Fibroblast of skin of left quadriceps (primary cell): ENCODE data around the gene BEST3.
"Not testable (repeated sequence)": the region's sequence is repeated elsewhere in the genome, so short reads cannot be mapped to it uniquely, and the experiment has no call there.

Source experiments
- DNase-seq, 2 experiments: peaks; one replicate each; pipeline ENCODE4 v3.0.0-alpha.2; 2013; ENCODE audit warnings: low read depth in 2 of 2

The BEST3 gene

GRCh38 chr12:69649529-69649928 lies 49.6 kb downstream of the BEST3 start:
- no peak for DNase-seq

DNA sequence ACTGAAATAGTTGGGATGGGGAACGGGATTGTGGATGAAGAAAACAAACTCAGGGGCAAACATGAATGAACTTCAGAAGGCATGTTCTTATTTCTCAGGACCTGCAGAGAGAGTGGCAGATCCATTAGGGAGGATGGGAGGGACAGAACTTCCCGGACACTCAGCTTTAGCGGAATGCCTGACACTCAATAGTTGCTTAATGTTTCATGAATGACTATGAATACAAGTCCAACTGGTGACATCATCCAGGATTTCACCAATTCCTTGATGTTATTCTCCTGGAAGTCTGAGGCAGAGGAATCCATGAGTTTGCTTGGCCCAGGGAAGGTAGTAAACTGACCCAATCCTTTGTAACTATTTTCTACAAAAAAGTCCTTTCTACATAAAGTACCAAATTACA lies 50.6 kb downstream of the BEST3 start:
- peak; percentile 77 to 78 for DNase-seq

GRCh38 chr12:69647178-69647577 lies 51.9 kb downstream of the BEST3 start:
- DNase-seq, result no peak

- DNase-seq, result no peak
Observed at GRCh38 chr12:69645031-69645430, 54.1 kb downstream of the BEST3 start.

GRCh38 chr12:69644511-69644910 lies 54.6 kb downstream of the BEST3 start:
- no peak for DNase-seq

- no peak for DNase-seq
Observed at GRCh38 chr12:69642531-69642930, 56.6 kb downstream of the BEST3 start.

DNA sequence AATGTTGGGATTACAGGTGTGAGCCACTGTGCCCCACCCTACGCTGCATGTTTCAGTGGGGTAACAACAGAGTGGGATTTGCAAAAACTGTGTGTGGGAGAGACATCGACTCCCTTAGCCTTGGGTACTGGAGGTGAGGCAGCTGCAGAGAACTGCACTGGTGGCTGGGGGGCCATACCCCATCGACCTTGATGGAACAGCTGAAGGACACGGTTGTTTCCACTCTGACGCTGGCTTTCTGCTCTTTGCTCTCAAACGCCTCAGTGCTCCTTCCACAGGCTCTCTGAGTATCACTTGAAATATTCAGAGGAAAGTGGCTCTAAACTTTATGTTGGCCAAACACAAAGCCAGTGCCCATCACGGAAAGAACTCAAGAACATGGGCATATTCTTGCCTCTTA lies 57.6 kb downstream of the BEST3 start:
- DNase-seq, result no peak

- DNase-seq, result peak; percentile 32 to 38
Observed at GRCh38 chr12:69639400-69640016, 59.6 kb downstream of the BEST3 start.

DNA sequence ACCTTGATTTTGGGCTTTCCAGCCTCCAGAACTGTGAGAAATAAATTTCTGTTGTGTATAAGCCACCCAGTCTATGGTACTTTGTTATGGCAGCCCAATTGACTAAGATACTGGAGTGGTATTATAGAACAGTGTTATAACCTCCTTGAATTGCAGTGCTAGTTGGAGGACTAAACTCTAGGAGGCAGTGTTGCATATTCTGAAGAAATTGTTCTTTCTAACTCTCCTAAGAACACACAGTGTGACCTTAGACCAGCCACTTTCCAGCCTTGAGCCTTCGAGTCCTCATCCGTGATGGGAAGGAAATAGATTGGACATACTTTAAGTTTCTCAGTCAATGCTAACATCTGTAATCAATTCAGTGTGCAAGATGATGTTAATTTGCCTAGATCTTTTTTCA lies 66.0 kb downstream of the BEST3 start:
- DNase-seq, result no peak

DNA sequence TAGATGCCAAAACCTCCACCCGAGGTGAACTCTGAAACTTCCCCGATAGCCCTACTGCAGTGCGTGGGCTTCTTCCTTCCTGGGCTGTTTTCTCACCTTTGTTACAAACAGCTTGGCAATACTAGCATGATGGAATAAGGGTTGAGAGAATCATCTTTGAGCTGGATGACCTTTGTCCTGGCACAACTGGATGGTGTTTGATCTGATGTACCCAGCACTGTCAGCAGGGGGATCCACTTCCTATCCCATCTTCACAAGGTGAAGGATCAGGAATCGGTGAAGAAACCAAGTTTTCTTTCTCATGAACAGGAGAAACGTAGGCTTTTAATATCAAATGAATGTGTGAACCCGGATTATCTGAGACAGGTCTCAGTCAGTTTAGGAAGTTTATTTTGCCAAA lies 68.9 kb downstream of the BEST3 start:
- no peak for DNase-seq

DNA sequence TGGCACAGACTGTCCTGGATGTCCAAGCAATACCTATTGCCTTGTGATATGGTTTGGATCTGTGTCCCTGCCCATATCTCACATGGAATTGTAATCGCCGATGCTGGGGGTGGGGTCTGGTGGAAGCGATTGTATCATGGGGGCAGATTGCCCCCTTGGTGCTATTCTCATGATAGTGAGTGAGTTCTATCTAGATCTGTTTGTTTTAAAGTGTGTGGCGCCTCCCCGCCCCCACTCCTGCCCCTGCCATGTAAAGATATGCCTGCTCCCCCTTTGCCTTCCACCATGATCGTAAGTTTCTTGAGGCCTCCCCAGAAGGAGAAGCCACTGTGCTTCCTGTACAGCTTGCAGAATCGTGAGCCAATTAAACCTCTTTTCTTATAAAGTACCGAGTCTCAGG lies 71.6 kb downstream of the BEST3 start:
- no peak for DNase-seq

GRCh38 chr12:69623970-69624369 lies 75.1 kb downstream of the BEST3 start:
- DNase-seq, result no peak

DNA sequence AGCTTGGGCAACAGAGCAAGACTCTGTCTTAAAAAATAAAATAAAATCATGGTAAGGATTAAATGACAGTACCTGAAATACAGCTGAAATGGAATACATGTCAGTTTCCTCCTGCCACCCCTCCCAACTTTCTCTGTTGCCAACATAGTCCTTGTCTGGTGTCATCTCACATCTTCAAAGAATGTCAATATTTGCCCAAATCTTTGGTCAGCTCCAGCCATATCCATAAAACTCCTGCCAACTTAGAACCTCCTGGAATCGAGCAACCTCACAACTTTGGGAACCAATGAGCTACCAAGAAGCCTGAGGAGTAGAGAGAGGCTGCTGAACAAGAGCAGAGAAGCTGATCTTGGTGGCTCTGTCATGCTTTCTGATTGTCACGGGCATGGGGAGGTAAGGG lies 77.6 kb downstream of the BEST3 start:
- no peak for DNase-seq

DNA sequence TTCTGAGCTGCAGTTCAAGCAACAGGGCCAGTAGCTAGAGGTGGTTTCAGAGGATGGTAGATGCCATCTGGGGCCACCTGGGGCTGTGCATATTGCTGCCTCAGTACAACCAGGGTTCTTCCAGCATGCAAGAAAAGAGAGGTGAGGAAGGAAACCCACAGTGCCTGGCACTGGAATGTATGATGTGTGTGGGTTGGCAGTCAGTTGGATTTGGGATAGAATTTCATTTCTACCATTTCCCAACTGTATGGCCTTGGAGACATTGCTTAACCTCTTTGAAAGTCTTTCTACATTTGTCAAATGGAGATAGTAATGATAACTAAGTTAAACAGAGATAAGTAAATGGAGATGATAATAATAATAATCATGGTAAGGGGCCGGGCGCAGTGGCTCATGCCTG lies 78.2 kb downstream of the BEST3 start:
- no peak for DNase-seq

- DNase-seq, result no peak
Observed at GRCh38 chr12:69620077-69620476, 79.0 kb downstream of the BEST3 start.

GRCh38 chr12:69619050-69619449 lies 80.1 kb downstream of the BEST3 start:
- DNase-seq, result no peak

GRCh38 chr12:69616025-69616424 lies 83.1 kb downstream of the BEST3 start:
- DNase-seq, result no peak

DNA sequence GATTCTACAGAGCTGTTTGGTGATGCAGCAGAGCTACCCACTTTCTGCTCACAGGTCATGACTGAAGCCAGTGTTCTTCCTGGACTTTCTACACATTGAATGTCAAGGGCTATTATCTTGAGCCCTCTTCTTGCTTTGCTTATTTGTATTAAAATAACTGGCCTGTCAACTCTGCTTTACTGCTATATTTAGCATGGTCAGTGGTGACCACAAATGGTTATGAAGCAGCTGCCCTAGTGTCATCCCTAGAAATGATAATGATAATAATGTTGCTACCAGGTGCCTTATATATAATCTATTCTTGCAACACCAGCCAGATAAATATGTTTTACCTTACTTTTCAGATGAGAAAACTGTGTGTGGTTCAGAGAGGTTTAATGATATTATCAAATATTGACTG lies 85.8 kb downstream of the BEST3 start:
- no peak for DNase-seq

DNA sequence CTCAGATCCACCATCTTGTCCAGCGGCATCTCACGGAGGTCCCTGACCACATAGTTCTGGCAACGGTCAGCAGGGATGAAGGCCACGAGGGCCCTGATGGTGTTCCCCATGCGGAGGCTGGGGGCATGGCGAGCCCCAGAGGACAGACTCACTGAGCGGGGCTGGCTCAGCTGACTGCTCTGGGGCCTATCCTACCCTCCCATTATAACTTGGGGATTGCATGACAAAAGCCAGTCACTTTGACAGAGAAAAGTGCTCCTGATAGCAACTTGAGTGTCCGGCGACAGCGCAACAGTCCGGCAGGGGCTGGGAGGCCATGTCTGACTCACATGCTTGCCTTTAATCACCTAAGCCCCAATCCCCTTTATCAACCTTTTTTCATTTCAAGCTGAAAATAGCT lies 88.4 kb downstream of the BEST3 start, which contains the start of gene LRRC10:
LRRC10 (minus strand) TSS at position 179 of the 400 bp plus-strand sequence; CDS start at position 110, 69 bp downstream.
- DNase-seq, result no peak

- DNase-seq, result no peak
Observed at GRCh38 chr12:69610126-69610525, 89.0 kb downstream of the BEST3 start.

- DNase-seq, result no peak
Observed at GRCh38 chr12:69608114-69608513, 91.0 kb downstream of the BEST3 start.

- not testable (repeated sequence) for DNase-seq
Observed at GRCh38 chr12:69604275-69604674, 94.8 kb downstream of the BEST3 start.
